ENCODE data around the gene DACT2. TPM values are rescaled to one million over a fixed set of nuclear protein-coding genes. Genes with fewer than 3 reads are reported as not detected.
"Not testable (repeated sequence)": the region's sequence is repeated elsewhere in the genome, so short reads cannot be mapped to it uniquely, and the experiment has no call there.

Gene DACT2
- total and polyA plus RNA-seq, 8 donors, result 0.87 to 6.5 (median 3.1) TPM

- no peak for ATAC-seq
- Histone ChIP-seq H3K4me3 (no peak overlapping the region), H3K27me3 (no peaks in the 10 kb centered on the region), H3K27ac (no peak overlapping the region), H3K36me3 (no peaks in the 10 kb centered on the region), H3K9me3 (no peaks in the 10 kb centered on the region), H3K4me1 (peaks cover 2 to 14% (median 4%) of the 10 kb centered on the region in 3 donors)
- 90 to 95% methylated on average over 16 of the region's 16 CpGs for WGBS, 2 donors
- FAIRE-seq, result no peak
- TF ChIP-seq, protein P1, sequence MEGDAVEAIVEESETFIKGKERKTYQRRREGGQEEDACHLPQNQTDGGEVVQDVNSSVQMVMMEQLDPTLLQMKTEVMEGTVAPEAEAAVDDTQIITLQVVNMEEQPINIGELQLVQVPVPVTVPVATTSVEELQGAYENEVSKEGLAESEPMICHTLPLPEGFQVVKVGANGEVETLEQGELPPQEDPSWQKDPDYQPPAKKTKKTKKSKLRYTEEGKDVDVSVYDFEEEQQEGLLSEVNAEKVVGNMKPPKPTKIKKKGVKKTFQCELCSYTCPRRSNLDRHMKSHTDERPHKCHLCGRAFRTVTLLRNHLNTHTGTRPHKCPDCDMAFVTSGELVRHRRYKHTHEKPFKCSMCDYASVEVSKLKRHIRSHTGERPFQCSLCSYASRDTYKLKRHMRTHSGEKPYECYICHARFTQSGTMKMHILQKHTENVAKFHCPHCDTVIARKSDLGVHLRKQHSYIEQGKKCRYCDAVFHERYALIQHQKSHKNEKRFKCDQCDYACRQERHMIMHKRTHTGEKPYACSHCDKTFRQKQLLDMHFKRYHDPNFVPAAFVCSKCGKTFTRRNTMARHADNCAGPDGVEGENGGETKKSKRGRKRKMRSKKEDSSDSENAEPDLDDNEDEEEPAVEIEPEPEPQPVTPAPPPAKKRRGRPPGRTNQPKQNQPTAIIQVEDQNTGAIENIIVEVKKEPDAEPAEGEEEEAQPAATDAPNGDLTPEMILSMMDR (IDR thresholded peaks at IDR 0.05), result no peak
- DNase-seq, result no peak
- intact Hi-C loops (cut with DNase I), result no loop called here
Measured at GRCh38 chr6:168269455-168270243, 49.9 kb downstream of the DACT2 start.

DNA sequence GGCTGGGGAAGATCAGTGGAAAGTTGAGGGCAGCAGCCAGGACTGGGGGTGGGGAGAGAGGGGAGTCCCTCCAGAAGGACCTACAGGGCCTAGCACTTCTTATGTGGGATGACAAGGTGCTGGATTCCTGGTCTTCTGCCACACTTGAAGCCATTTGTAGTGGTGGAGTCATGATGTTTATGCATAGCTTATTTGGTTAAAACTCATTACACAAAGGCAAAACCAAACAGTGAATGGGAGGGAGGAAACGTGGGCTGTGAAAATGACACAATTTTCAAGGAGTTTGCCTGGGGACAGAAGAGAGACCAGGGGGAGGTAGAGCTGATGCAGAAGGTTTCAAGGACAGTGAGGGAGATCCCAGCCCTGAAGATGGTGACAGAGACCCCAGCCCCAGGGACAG lies 50.8 kb downstream of the DACT2 start:
- Histone ChIP-seq H3K36me3 (no peaks in the 10 kb centered on the region), H3K4me3 (no peak overlapping the region), H3K27me3 (no peaks in the 10 kb centered on the region), H3K9me3 (no peaks in the 10 kb centered on the region), H3K4me1 (peaks cover 0 to 11% (median 0%) of the 10 kb centered on the region in 3 donors), H3K27ac (no peak overlapping the region)
- no peak for FAIRE-seq
- intact Hi-C loops (cut with DNase I), result no loop called here
- 58 to 63% methylated on average over 1 of the region's 1 CpG for WGBS, 2 donors
- ATAC-seq, result no peak
- DNase-seq, result no peak
- TF ChIP-seq, protein P1 (IDR thresholded peaks at IDR 0.05), result no peak

DNA sequence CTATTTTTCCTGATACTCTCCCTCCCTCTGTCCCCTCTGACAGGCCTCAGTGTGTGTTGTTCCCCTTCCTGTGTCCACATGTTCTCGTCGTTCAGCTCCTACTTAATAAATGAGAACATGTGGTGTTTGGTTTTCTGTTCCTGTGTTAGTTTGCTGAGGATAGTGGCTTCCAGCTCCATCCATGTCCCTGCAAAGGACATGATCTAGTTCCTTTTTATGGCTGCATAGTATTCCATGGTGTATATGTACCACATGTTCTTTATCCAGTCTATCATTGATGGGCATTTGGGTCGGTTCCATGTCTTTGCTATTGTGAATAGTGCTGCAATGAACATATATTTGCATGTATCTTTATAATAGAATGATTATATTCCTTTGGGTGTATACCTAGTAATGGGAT lies 51.8 kb downstream of the DACT2 start:
- ATAC-seq; H3K27ac ChIP-seq; H3K36me3 ChIP-seq; H3K4me1 ChIP-seq; H3K9me3 ChIP-seq; intact Hi-C loops (cut with DNase I); FAIRE-seq; H3K4me3 ChIP-seq; H3K27me3 ChIP-seq; DNase-seq: not testable (repeated sequence)
- 83 to 85% methylated on average over 3 of the region's 3 CpGs for WGBS, 2 donors

GRCh38 chr6:168265827-168266815 lies 53.5 kb downstream of the DACT2 start:
- FAIRE-seq (no peak), DNase-seq (no peak)

GRCh38 chr6:168265394-168265793 lies 54.2 kb downstream of the DACT2 start:
- TF ChIP-seq, protein P1 (IDR thresholded peaks at IDR 0.05), result no peak
- no peak overlapping the region for H3K27ac ChIP-seq
- no peaks in the 10 kb centered on the region for H3K36me3 ChIP-seq
- ATAC-seq (no peak), DNase-seq (no peak), FAIRE-seq (no peak)
- intact Hi-C loops (cut with DNase I), result no loop called here
- H3K4me1 ChIP-seq, result peaks cover 9 to 17% (median 10%) of the 10 kb centered on the region in 3 donors
- WGBS, 2 donors, result 83 to 85% methylated on average over 15 of the region's 15 CpGs
- no peaks in the 10 kb centered on the region for H3K9me3 ChIP-seq
- no peaks in the 10 kb centered on the region for H3K27me3 ChIP-seq
- no peak overlapping the region for H3K4me3 ChIP-seq

More at GRCh38 chr6:168265827-168266815, 53.5 kb downstream of the DACT2 start:
- ATAC-seq, result no peak
- TF ChIP-seq, protein P1 (IDR thresholded peaks at IDR 0.05), result no peak
- WGBS, 2 donors, result 83 to 84% methylated on average over 15 of the region's 15 CpGs
- intact Hi-C loops (cut with DNase I), result no loop called here
- Histone ChIP-seq H3K9me3 (no peaks in the 10 kb centered on the region), H3K27me3 (no peaks in the 10 kb centered on the region), H3K36me3 (no peaks in the 10 kb centered on the region), H3K27ac (no peak overlapping the region), H3K4me3 (no peak overlapping the region), H3K4me1 (peaks cover 5 to 13% (median 7%) of the 10 kb centered on the region in 3 donors)
